GM18909 (cell line): Measurements from ENCODE around the gene RAD51B.
A peak's percentile ranks its signal among the peaks of the same experiment; 100 is the strongest.
"Not testable (repeated sequence)": the region's sequence is repeated elsewhere in the genome, so short reads cannot be mapped to it uniquely, and the experiment has no call there.

Experiments used
- ATAC-seq: cut with Tn5 transposase; IDR thresholded peaks from one replicate; pipeline ENCODE4 v1.9.1; 2021; ENCODE audit warnings: mild to moderate bottlenecking; ENCODE audit not compliant: unreplicated experiment, poor library complexity

The RAD51B gene

DNA sequence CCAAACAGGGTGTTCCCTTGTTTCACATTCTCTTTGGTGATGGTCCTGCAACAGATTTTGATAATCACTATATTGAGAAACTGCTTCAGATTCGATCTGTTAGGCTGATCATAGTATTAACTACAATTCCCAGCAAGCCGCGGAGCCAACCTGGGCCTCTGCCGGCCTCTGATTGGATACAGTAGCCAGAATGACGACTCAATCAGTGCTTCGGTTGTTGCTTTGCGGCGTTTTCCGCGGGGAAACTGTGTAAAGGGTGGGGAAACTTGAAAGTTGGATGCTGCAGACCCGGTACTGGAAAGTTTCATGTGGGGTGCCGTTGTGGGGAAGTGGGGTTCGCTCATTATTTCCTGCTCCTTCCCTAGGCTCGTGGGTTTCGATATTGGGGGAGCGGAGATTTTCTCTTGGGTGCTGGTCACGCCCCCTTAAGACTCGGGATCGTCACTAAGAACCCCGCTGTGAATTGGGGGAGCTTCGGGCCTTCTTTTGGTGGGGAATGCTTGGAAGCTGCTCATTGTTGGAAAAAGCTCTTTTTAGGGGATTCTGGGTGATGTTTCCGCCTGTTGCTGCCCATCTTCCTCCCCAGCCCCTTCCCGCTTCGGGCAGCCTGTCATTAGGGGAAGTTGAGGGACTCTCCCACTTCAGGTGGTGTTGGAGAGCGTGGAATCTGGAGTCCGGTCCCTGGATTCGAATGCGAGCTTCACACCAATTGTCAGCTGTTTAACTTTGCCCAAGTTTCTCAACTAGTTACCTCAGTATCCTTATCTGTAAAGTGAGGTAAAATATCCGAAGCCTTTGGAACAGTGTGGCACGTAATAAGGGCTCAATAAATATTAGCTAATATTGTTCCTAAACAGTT is at the start of gene RAD51B:
Gene RAD51B, plus strand, starts transcription at position 217 of the 859 bp plus-strand sequence.
- peak; percentile 62 for ATAC-seq

GRCh38 chr14:67773844-67774377 is 45.7 kb upstream of the RAD51B start:
- ATAC-seq, result no peak

GRCh38 chr14:67776653-67777322 is 42.8 kb upstream of the RAD51B start:
- ATAC-seq, result no peak

- ATAC-seq, result no peak
Measured at GRCh38 chr14:67778792-67779191, 40.8 kb upstream of the RAD51B start.

- no peak for ATAC-seq
Measured at GRCh38 chr14:67782090-67782489, 37.5 kb upstream of the RAD51B start.

GRCh38 chr14:67784244-67784823 is 35.2 kb upstream of the RAD51B start:
- no peak for ATAC-seq

- no peak for ATAC-seq
Measured at GRCh38 chr14:67785270-67786109, 34.1 kb upstream of the RAD51B start.

- no peak for ATAC-seq
Measured at GRCh38 chr14:67787673-67788072, 31.9 kb upstream of the RAD51B start.

- ATAC-seq, result no peak
Measured at GRCh38 chr14:67798731-67799130, 20.8 kb upstream of the RAD51B start.

GRCh38 chr14:67800743-67801142 is 18.8 kb upstream of the RAD51B start:
- ATAC-seq, result no peak

DNA sequence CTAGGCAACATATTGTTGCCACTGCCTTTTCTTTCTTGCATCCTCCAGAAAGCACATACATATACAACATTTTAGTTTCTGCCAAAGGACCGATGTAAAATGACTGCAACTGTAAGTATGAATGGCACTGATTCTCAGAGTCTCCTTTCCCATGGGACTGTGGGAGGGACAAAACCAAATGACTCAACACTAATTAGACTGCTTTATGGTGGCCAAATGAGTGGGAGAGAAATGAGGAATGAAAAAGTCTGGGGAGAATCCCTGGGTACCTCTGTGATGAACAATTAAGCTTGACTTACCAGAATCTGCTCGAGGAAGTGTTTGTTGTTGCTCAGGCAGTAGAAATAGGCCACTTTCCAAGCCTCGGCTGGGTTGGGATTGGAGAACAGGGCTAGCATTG is 13.3 kb upstream of the RAD51B start:
- no peak for ATAC-seq

- ATAC-seq, result no peak
Measured at GRCh38 chr14:67814821-67815220, 4.8 kb upstream of the RAD51B start.

GRCh38 chr14:67815573-67816225 is 3.9 kb upstream of the RAD51B start:
- ATAC-seq, result no peak

GRCh38 chr14:67816326-67817002 is 3.1 kb upstream of the RAD51B start, which contains the start of gene ZFYVE26:
TSS of gene ZFYVE26 (minus strand) at chr14:67816590. CDS start at chr14:67815963, 627 bp downstream.
- peak; percentile 91 for ATAC-seq

DNA sequence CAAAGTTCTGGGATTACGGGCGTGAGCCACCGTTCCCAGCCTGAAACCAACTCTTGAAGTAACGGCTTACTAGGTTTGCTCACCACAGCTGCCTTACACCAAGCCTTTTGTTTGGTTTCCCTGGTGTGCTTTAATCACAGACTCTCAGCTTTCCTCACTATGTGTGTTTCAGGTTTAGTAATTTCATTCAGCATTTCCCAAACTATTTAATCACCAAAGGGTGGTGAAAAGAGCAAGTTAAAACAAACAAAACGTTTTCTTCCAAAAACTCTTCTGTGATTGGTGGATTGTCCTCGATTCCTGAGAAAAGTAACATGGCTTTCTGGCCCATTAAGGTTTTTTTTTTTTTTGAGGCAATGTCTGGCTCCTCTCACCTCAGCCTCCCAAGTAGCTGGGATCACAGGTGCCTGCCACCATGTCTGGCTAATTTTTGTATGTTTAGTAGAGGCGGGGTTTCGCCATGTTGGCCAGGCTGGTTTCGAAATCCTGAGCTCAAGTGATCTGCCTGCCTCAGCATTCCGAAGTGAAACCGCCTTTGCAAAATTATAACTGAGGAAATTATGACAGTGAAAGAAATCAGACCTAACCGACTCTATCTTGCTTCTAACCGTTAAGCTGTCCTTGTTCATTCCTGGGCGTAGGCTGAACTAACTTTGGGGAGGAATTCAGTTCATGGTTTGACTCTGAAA is 1.7 kb upstream of the RAD51B start:
- no peak for ATAC-seq

- ATAC-seq, result not testable (repeated sequence)
Measured at GRCh38 chr14:67818476-67818875, 1.1 kb upstream of the RAD51B start.

DNA sequence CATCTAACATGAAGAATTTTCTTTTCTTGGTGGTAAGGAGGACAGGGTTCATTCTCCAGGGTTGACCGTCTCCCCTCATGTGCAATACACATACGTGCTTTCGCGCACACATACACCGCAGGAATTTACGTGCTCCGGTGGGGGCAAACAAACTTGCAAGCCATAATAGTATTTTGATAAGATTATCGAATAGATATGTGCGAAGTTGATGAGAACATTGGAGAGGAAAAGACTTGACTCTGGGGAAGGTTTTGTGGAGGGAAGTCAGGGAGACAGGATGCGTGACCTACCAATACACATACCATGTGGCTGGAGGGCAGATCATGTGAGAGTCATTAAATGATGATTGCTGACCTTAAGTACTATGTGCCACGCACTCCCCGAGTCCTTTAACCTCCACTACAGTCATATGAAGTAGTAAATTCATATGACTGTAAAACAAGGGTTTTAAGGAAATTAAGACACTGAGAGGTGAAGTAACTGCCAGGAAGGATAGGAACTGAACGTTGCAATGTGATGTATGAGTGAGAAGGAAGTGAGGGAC is 921 bp downstream of the RAD51B start:
- ATAC-seq, result no peak

GRCh38 chr14:67821121-67821520 is 1.5 kb downstream of the RAD51B start:
- ATAC-seq, result no peak
